Measurements from ENCODE around the gene KREMEN2. TPM values are rescaled to one million over a fixed set of nuclear protein-coding genes. Genes with fewer than 3 reads are reported as not detected.

KREMEN2 gene
- total RNA-seq, 4 donors from 2014 or later = 0.40 to 1.6 TPM; not detected in 2

GRCh38 chr16:2968368-2968737 lies 4.3 kb downstream of the KREMEN2 start:
- H3K4me3 ChIP-seq = peak overlapping the region; percentile 48 to 94 (median 76)
- H3K36me3 ChIP-seq = no peaks in the 10 kb centered on the region
- peaks cover 12 to 45% of the 10 kb centered on the region in 2 donors for H3K27me3 ChIP-seq
- H3K4me1 ChIP-seq = peaks cover 7 to 62% (median 44%) of the 10 kb centered on the region in 4 donors
- peak overlapping the region; percentile 25 to 76 (median 64) for H3K27ac ChIP-seq
- peak in 1 of 3 donors; percentile 45 for DNase-seq
- no peaks in the 10 kb centered on the region for H3K9me3 ChIP-seq
- no peak for TF ChIP-seq CTCF (IDR thresholded peaks at IDR 0.05)
- no peak for TF ChIP-seq POLR2A (IDR thresholded peaks at IDR 0.05)

- H3K9me3 ChIP-seq = no peaks in the 10 kb centered on the region
- peaks cover 8 to 39% of the 10 kb centered on the region in 2 donors for H3K27me3 ChIP-seq
- TF ChIP-seq CTCF (IDR thresholded peaks at IDR 0.05) (peak in 2 of 6 experiments; percentile 8 to 28), POLR2A (IDR thresholded peaks at IDR 0.05) (peak; percentile 35 to 61)
- H3K36me3 ChIP-seq = no peaks in the 10 kb centered on the region
- peak; percentile 83 to 93 (median 93) for DNase-seq
- peak within 1 kb of the TSS; percentile 45 to 76 (median 64) for H3K27ac ChIP-seq
- H3K4me3 ChIP-seq = peak within 1 kb of the TSS; percentile 48 to 94 (median 76)
- peaks cover 7 to 57% (median 38%) of the 10 kb centered on the region in 4 donors for H3K4me1 ChIP-seq
Observed at GRCh38 chr16:2968738-2969544, 4.9 kb downstream of the KREMEN2 start, which contains the start of gene PAQR4. TSS of gene PAQR4 (plus strand) at chr16:2969348. CDS start at chr16:2969675, 327 bp downstream.

- peak overlapping the region; percentile 48 to 94 (median 76) for H3K4me3 ChIP-seq
- no peaks in the 10 kb centered on the region for H3K36me3 ChIP-seq
- peaks cover 7 to 48% (median 29%) of the 10 kb centered on the region in 4 donors for H3K4me1 ChIP-seq
- peak; percentile 61 to 82 (median 76) for DNase-seq
- TF ChIP-seq POLR2A (IDR thresholded peaks at IDR 0.05) = no peak
- TF ChIP-seq CTCF (IDR thresholded peaks at IDR 0.05) = peak; percentile 29 to 48 (median 35)
- no peaks in the 10 kb centered on the region for H3K9me3 ChIP-seq
- H3K27ac ChIP-seq = peak overlapping the region; percentile 45 to 76 (median 64)
- peaks cover 8 to 30% of the 10 kb centered on the region in 2 donors for H3K27me3 ChIP-seq
Observed at GRCh38 chr16:2969545-2970521, 5.8 kb downstream of the KREMEN2 start.

- Histone ChIP-seq H3K27ac (peak overlapping the region in 1 of 4 donors; percentile 71), H3K4me3 (peak overlapping the region in 3 of 4 donors; percentile 72 to 94 (median 80)), H3K4me1 (peaks cover 4 to 40% (median 23%) of the 10 kb centered on the region in 4 donors), H3K27me3 (peaks cover 8 to 23% of the 10 kb centered on the region in 2 donors), H3K36me3 (no peaks in the 10 kb centered on the region), H3K9me3 (no peaks in the 10 kb centered on the region)
- no peak for DNase-seq
- no peak for TF ChIP-seq POLR2A (IDR thresholded peaks at IDR 0.05)
- no peak for TF ChIP-seq CTCF (IDR thresholded peaks at IDR 0.05)
Observed at GRCh38 chr16:2970563-2970962, 6.5 kb downstream of the KREMEN2 start.

Measured in Peyer's patch (tissue), 4 donors.